22Rv1 (cell line): Measurements from ENCODE around the gene TMEM269.

ENCODE experiments used
- H3K27ac ChIP-seq: fragments of 450-650 bp; 2 replicates; pipeline ENCODE4 v1.5.1; 2017
- ZFX ChIP-seq: fragments of 450-650 bp; IDR thresholded peaks from 2 replicates; pipeline ENCODE4 v1.6.1; 2017; ENCODE audit warnings: antibody characterized with exemption, borderline replicate concordance
- TF ChIP-seq, protein P1 (sequence below): fragments of 450-650 bp; IDR thresholded peaks from 2 replicates; pipeline ENCODE4 v1.5.1; 2017; ENCODE audit warnings: mild to moderate bottlenecking

TMEM269 gene

DNA sequence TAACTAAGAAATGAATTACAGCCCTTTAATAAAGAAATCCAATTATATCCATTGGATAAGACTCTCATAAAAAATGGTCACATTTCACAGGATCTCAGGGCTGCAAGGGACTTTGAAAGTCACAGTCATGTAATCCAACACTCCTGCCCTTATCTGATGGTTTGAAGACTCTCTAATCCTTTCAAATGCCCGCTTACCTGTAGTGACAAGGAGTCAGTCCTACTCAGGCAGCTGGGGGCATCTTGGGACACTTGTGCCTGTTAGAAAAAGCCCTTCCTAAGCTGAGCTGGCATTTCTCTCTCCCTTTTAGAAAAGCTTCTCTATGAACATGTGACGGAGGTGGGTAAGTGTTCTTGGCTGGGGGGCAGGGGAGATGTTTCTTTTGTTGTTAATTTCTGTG lies 50.6 kb downstream of the TMEM269 start:
- no peak overlapping the region for H3K27ac ChIP-seq
- TF ChIP-seq, protein P1, sequence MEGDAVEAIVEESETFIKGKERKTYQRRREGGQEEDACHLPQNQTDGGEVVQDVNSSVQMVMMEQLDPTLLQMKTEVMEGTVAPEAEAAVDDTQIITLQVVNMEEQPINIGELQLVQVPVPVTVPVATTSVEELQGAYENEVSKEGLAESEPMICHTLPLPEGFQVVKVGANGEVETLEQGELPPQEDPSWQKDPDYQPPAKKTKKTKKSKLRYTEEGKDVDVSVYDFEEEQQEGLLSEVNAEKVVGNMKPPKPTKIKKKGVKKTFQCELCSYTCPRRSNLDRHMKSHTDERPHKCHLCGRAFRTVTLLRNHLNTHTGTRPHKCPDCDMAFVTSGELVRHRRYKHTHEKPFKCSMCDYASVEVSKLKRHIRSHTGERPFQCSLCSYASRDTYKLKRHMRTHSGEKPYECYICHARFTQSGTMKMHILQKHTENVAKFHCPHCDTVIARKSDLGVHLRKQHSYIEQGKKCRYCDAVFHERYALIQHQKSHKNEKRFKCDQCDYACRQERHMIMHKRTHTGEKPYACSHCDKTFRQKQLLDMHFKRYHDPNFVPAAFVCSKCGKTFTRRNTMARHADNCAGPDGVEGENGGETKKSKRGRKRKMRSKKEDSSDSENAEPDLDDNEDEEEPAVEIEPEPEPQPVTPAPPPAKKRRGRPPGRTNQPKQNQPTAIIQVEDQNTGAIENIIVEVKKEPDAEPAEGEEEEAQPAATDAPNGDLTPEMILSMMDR: no peak
- TF ChIP-seq ZFX: no peak

DNA sequence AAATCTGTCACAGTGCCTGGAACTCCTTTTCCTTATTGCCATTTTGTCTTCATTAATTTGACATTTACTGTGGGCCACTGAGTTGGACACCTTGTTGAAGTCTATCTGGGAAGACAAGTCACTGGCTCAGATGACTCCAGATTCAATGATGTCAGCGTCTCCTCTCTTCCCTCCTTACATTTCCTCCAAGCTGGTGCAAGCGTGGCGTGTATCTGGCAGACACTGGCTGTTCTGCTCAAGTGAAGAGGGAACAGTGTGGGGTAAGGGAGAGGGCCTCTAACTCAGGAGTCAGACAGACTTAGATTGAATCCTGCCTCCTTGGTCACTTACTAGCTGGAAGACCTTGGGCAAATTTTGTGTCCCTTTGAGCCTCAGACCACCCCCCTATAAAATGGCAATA lies 52.9 kb downstream of the TMEM269 start:
- no peak overlapping the region for H3K27ac ChIP-seq
- TF ChIP-seq ZFX: no peak
- TF ChIP-seq, protein P1: no peak

DNA sequence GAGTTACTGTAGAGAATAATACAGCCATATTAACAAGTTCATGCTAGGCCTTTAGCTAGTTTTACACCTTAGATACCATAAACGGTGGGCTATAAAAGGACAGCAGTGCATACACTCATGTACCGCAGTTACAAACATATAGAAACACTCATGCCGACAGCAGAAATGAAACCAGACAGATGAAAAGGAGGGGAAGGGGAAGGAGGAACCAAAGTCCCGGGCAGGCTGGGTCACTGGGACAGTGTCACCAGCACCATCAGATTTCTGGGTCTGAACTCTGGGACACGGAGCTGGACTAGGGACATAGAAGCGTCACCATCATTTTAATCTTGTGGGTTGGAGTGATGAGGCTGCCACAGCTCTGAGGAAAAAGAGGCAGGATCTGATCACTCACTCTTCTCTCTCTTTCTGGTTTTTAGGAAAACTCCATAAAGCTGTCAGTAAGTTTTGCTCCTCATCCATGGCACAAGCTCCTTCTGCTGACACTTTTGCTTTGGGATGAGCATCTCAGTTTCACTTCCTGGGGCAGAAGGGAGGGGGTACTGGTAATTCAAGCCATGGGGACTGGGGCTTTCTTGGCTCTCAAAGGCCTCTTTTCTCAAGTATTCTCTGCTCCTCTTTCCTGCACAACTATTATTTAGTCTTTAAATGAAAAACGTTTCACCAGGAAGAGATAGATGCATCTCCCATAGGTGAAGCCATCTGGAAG lies 53.8 kb downstream of the TMEM269 start:
- H3K27ac ChIP-seq: no peak overlapping the region
- TF ChIP-seq, protein P1: no peak
- TF ChIP-seq ZFX: no peak

DNA sequence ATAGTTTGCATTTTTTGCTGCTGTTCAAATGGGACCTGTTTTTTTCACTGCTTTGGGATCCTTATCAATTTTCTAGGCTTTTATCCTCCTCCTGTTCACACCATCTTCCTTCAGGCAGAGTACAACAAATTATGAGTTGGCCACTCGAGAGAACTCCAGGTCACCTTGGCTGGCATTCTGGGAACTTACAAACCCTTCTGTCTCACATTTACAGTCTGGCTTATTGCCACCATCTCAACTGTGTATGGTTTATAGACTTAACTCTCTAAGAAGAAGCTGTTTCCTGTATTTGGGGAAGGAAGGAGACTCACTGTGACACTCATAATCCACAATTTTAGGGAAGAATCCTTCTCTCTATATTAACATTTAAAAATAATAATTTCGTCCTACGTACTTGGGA lies 56.2 kb downstream of the TMEM269 start:
- TF ChIP-seq ZFX: no peak
- TF ChIP-seq, protein P1: no peak
- no peak overlapping the region for H3K27ac ChIP-seq

DNA sequence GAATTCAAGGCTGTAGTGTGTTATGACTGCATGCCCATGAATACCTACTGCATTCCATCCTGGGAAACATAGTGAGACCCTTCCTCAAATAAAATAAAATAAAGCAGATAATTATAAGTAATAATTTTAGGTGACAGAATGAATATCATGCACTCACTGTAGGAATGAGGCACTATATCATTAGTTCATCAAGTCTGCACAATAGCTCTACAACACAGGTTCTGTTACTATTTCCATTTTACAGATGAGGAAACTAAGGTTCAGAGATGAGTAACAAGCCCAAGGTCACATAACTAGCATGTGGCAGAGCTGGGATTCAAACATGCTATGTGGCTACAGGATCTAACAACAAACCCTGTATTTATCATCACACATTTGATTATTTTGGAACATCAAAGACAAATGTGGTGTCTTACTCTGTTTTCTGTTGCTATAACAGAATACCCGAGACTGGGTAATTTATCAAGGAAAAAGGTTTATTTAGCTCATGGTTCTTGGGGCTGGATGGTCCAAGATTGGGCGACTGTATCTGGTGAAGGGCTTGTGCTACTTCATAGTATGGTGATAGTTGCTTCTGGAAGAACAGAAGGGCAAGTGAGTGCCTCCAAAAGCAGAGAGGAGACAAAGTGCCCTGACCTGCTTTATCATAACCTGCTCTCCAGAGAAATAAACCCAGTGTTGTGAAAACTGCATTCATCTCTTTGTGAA lies 56.8 kb downstream of the TMEM269 start:
- TF ChIP-seq, protein P1: no peak
- TF ChIP-seq ZFX: no peak
- H3K27ac ChIP-seq: no peak overlapping the region

DNA sequence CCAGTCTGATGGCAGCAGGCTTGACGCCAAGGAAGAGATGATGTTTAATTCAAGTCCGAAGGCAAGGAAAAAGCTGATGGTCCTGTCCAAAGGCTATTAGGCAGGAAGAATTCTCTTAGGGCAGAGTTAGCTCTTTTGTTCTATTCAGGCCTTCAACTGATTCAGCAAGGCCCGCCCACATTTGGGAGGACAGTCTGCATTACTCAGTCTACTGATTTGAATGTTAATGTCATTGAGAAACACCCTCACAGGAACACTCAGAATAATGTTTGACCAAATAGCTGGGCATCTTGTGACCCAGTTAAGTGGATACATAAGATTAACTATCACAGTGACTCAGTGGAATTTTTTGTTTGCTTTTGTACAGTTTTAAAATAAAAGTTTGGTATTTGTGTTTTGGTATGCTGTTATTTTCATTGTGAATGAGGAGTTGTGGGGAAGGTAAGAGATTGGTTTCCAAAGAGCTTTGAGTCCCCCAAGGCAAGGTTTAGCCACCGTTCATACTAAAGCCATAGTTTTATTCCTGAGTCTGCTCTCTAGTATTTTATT lies 59.9 kb downstream of the TMEM269 start:
- TF ChIP-seq, protein P1: no peak
- no peak for TF ChIP-seq ZFX
- H3K27ac ChIP-seq: no peak overlapping the region

DNA sequence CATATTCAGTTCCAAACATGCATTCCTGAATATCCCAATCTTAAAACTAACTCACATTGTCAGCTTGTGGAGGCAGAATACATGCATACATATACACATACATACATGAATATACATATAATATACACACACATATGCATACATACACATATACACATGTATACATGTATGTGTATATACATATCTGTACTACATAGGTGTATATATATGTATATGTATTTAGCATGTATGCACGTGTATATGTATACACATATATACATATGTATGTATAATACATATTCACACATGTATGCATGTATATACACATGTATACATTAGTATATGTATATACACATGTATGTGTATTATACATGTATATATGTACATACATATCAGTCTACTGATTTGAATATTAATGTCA lies 60.4 kb downstream of the TMEM269 start:
- TF ChIP-seq, protein P1: no peak
- no peak for TF ChIP-seq ZFX
- H3K27ac ChIP-seq: no peak overlapping the region
